ENCODE measurements around the gene THSD4.

THSD4 gene

GRCh38 chr15:71096676-71097075 lies 18.6 kb upstream of the THSD4 start:
- H3K4me1 ChIP-seq (ENCODE audit: insufficient read depth, insufficient read length): no peaks in the 10 kb centered on the region
- H3K9me3 ChIP-seq (ENCODE audit: insufficient read depth, low read length): no peaks in the 10 kb centered on the region
- peaks cover 20% of the 10 kb centered on the region for H3K27me3 ChIP-seq (ENCODE audit: insufficient read depth, insufficient read length)
- TF ChIP-seq ZNF274 (IDR thresholded peaks at IDR 0.05; ENCODE audit: low read depth, low read length) (no peak), SUZ12 (IDR thresholded peaks at IDR 0.05; ENCODE audit: extremely low read depth, insufficient read depth, insufficient read length) (no peak), YY1 (IDR thresholded peaks at IDR 0.05; ENCODE audit: insufficient read depth, insufficient read length) (no peak)
- H3K9ac ChIP-seq (ENCODE audit: insufficient read length, low read depth): no peak overlapping the region
- no peaks in the 10 kb centered on the region for H3K36me3 ChIP-seq (ENCODE audit: insufficient read depth, insufficient read length, low read length)
- DNase-seq (ENCODE audit: low read depth, low spot score): no peak
- no peak overlapping the region for H3K4me3 ChIP-seq (ENCODE audit: insufficient read length, low read depth)

DNA sequence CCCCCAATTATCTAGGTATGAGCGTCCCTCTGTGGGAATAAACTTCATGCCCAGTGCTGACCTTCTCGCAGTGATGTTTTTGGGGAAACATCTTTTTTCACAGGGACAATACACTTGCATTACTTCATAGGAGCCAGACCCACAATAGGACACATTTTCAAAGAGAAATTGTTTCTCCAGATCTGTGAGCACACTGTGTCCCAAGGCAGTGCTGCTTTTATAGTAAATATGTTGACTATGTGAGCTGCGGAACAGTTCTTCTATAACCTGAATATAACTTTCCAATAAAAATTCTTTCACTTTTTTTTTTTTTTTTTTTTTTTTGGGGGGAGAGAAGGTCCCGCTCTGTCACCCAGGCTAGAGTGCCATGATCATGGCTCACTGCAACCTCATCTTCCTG lies 17.4 kb upstream of the THSD4 start:
- no peaks in the 10 kb centered on the region for H3K9me3 ChIP-seq (ENCODE audit: insufficient read depth, low read length)
- H3K36me3 ChIP-seq (ENCODE audit: insufficient read depth, insufficient read length, low read length): no peaks in the 10 kb centered on the region
- no peak for DNase-seq (ENCODE audit: low read depth, low spot score)
- H3K27me3 ChIP-seq (ENCODE audit: insufficient read depth, insufficient read length): peaks cover 8% of the 10 kb centered on the region
- H3K4me1 ChIP-seq (ENCODE audit: insufficient read depth, insufficient read length): no peaks in the 10 kb centered on the region
- H3K4me3 ChIP-seq (ENCODE audit: insufficient read length, low read depth): no peak overlapping the region
- H3K9ac ChIP-seq (ENCODE audit: insufficient read length, low read depth): no peak overlapping the region
- no peak for TF ChIP-seq SUZ12 (IDR thresholded peaks at IDR 0.05; ENCODE audit: extremely low read depth, insufficient read depth, insufficient read length)
- no peak for TF ChIP-seq ZNF274 (IDR thresholded peaks at IDR 0.05; ENCODE audit: low read depth, low read length)
- TF ChIP-seq YY1 (IDR thresholded peaks at IDR 0.05; ENCODE audit: insufficient read depth, insufficient read length): no peak

DNA sequence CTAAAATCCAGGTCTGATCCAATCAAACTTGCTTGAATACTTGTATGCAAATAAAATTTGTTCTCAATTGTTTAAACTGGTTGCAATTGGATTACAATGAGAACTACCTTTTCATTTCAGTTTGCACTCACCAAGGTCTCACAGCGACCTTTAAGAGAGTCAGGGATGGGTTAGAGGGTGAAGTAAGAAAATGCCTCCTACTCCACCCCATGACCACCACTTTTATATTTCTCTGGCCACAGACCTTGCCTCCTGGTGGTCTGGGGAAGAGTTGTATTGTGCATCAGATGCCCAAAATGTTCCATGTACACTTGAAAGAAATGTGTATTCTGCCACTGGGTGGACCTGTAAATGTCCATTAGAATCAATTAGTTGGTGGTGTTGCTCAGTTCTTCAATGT lies 16.4 kb upstream of the THSD4 start:
- Histone ChIP-seq H3K4me3 (ENCODE audit: insufficient read length, low read depth) (no peak overlapping the region), H3K36me3 (ENCODE audit: insufficient read depth, insufficient read length, low read length) (no peaks in the 10 kb centered on the region), H3K9me3 (ENCODE audit: insufficient read depth, low read length) (no peaks in the 10 kb centered on the region), H3K4me1 (ENCODE audit: insufficient read depth, insufficient read length) (no peaks in the 10 kb centered on the region), H3K27me3 (ENCODE audit: insufficient read depth, insufficient read length) (no peaks in the 10 kb centered on the region), H3K9ac (ENCODE audit: insufficient read length, low read depth) (no peak overlapping the region)
- TF ChIP-seq ZNF274 (IDR thresholded peaks at IDR 0.05; ENCODE audit: low read depth, low read length) (no peak), YY1 (IDR thresholded peaks at IDR 0.05; ENCODE audit: insufficient read depth, insufficient read length) (no peak), SUZ12 (IDR thresholded peaks at IDR 0.05; ENCODE audit: extremely low read depth, insufficient read depth, insufficient read length) (no peak)
- DNase-seq (ENCODE audit: low read depth, low spot score): no peak

- Histone ChIP-seq H3K36me3 (ENCODE audit: insufficient read depth, insufficient read length, low read length) (no peaks in the 10 kb centered on the region), H3K4me3 (ENCODE audit: insufficient read length, low read depth) (no peak overlapping the region), H3K9ac (ENCODE audit: insufficient read length, low read depth) (no peak overlapping the region), H3K9me3 (ENCODE audit: insufficient read depth, low read length) (0 out of 2 replicates have a peak, but pooled peaks cover 4% of the 10 kb centered on the region), H3K4me1 (ENCODE audit: insufficient read depth, insufficient read length) (no peaks in the 10 kb centered on the region), H3K27me3 (ENCODE audit: insufficient read depth, insufficient read length) (no peaks in the 10 kb centered on the region)
- no peak for DNase-seq (ENCODE audit: low read depth, low spot score)
- TF ChIP-seq ZNF274 (IDR thresholded peaks at IDR 0.05; ENCODE audit: low read depth, low read length): no peak
Measured at GRCh38 chr15:71103102-71103676, 12.1 kb upstream of the THSD4 start.

- DNase-seq (ENCODE audit: low read depth, low spot score): no peak
- no peaks in the 10 kb centered on the region for H3K36me3 ChIP-seq (ENCODE audit: insufficient read depth, insufficient read length, low read length)
- 0 out of 2 replicates have a peak, but pooled peaks cover 4% of the 10 kb centered on the region for H3K9me3 ChIP-seq (ENCODE audit: insufficient read depth, low read length)
- H3K4me3 ChIP-seq (ENCODE audit: insufficient read length, low read depth): no peak overlapping the region
- H3K9ac ChIP-seq (ENCODE audit: insufficient read length, low read depth): no peak overlapping the region
- H3K4me1 ChIP-seq (ENCODE audit: insufficient read depth, insufficient read length): no peaks in the 10 kb centered on the region
- TF ChIP-seq YY1 (IDR thresholded peaks at IDR 0.05; ENCODE audit: insufficient read depth, insufficient read length) (no peak), SUZ12 (IDR thresholded peaks at IDR 0.05; ENCODE audit: extremely low read depth, insufficient read depth, insufficient read length) (no peak), ZNF274 (IDR thresholded peaks at IDR 0.05; ENCODE audit: low read depth, low read length) (no peak)
- no peaks in the 10 kb centered on the region for H3K27me3 ChIP-seq (ENCODE audit: insufficient read depth, insufficient read length)
Measured at GRCh38 chr15:71104636-71105035, 10.6 kb upstream of the THSD4 start.

- Histone ChIP-seq H3K4me3 (ENCODE audit: insufficient read length, low read depth) (no peak overlapping the region), H3K4me1 (ENCODE audit: insufficient read depth, insufficient read length) (no peaks in the 10 kb centered on the region), H3K36me3 (ENCODE audit: insufficient read depth, insufficient read length, low read length) (no peaks in the 10 kb centered on the region), H3K9me3 (ENCODE audit: insufficient read depth, low read length) (0 out of 2 replicates have a peak, but pooled peaks cover 4% of the 10 kb centered on the region), H3K27me3 (ENCODE audit: insufficient read depth, insufficient read length) (no peaks in the 10 kb centered on the region), H3K9ac (ENCODE audit: insufficient read length, low read depth) (no peak overlapping the region)
- DNase-seq (ENCODE audit: low read depth, low spot score): no peak
- TF ChIP-seq YY1 (IDR thresholded peaks at IDR 0.05; ENCODE audit: insufficient read depth, insufficient read length): no peak
- no peak for TF ChIP-seq ZNF274 (IDR thresholded peaks at IDR 0.05; ENCODE audit: low read depth, low read length)
- TF ChIP-seq SUZ12 (IDR thresholded peaks at IDR 0.05; ENCODE audit: extremely low read depth, insufficient read depth, insufficient read length): no peak
Measured at GRCh38 chr15:71105444-71105843, 9.8 kb upstream of the THSD4 start.

DNA sequence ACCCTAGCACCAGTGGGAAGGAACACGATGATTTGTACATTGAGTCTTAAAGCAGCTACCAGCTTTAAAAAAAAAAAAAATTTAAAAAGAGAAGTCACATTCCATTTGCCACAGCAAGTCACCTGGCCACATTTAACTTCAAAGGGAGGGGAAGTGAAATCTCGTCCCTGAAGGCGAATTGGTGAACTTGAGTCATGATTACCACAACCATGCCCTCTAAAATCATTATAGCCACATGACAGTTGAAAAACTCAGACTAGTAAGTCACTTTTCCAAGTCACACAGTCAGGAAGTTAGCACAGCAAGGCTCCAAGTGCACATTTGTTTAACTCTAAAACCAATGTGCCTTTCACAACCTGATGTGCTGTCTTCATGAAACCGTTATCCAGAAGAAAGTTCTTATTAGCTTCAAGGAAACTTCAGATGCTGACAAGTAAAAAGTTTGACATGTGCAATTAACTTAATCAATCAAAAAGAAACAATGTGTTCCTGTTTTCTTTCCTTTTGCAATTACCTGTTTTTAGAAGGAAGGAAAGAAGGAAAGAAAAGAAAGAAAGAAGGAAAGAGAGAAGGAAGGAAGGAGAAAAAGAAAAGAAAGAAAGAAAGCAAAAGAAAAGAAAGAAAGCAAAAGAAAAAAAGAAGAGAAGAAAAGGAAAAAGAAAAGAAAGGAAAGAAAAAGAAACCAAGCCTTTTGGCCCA lies 8.3 kb upstream of the THSD4 start:
- H3K4me1 ChIP-seq (ENCODE audit: insufficient read depth, insufficient read length): peaks cover 8% of the 10 kb centered on the region
- no peaks in the 10 kb centered on the region for H3K36me3 ChIP-seq (ENCODE audit: insufficient read depth, insufficient read length, low read length)
- no peak overlapping the region for H3K4me3 ChIP-seq (ENCODE audit: insufficient read length, low read depth)
- DNase-seq (ENCODE audit: low read depth, low spot score): no peak
- no peaks in the 10 kb centered on the region for H3K27me3 ChIP-seq (ENCODE audit: insufficient read depth, insufficient read length)
- TF ChIP-seq ZNF274 (IDR thresholded peaks at IDR 0.05; ENCODE audit: low read depth, low read length) (no peak), SUZ12 (IDR thresholded peaks at IDR 0.05; ENCODE audit: extremely low read depth, insufficient read depth, insufficient read length) (no peak), YY1 (IDR thresholded peaks at IDR 0.05; ENCODE audit: insufficient read depth, insufficient read length) (no peak)
- 0 out of 2 replicates have a peak, but pooled peaks cover 4% of the 10 kb centered on the region for H3K9me3 ChIP-seq (ENCODE audit: insufficient read depth, low read length)
- H3K9ac ChIP-seq (ENCODE audit: insufficient read length, low read depth): no peak overlapping the region

Data from NT2/D1 (cell line).